Caco-2 (cell line): ENCODE results near the gene BHLHE41. TPM values are rescaled to one million over a fixed set of nuclear protein-coding genes. Genes with fewer than 3 reads are reported as not detected.

ENCODE experiments used
- BruUV-seq: library from RNA; stranded (reverse); fragments of 400-500 nt; replicated peaks from 2 replicates; lab custom pipeline; 2021; lab: Mats Ljungman, UMichigan
- CTCF ChIA-PET: fragments of 300-600 bp; sonication (Branson Sonifier 250); formaldehyde crosslinking; loops from one replicate; lab custom pipeline; 2022; ENCODE audit warnings: antibody characterized with exemption; lab: Charles Lee
- POLR2A ChIA-PET: fragments of 300-600 bp; sonication (Branson Sonifier 250); formaldehyde crosslinking; loops from one replicate; lab custom pipeline; 2022; ENCODE audit warnings: antibody characterized with exemption; lab: Charles Lee
- DNase-seq, 2 experiments: peaks; one replicate each; pipeline versions ENCODE4 v3.0.0 to v3.0.0-alpha.2; 2020 to 2022
- H3K27me3 ChIP-seq: replicated peaks from 2 replicates; pipeline ENCODE4 v1.6.0; 2011; ENCODE audit warnings: low read length; ENCODE audit not compliant: control insufficient read depth, insufficient read depth
- H3K36me3 ChIP-seq: 2 replicates; pipeline ENCODE4 v1.5.1; 2011; ENCODE audit warnings: low read length; ENCODE audit not compliant: control insufficient read depth, insufficient read depth
- H3K4me1 ChIP-seq: fragments of 250-450 bp; sonication (Bioruptor Pico); 2 replicates; pipeline ENCODE4 v1.5.1; 2020; ENCODE audit warnings: mild to moderate bottlenecking
- H3K4me3 ChIP-seq: 2 replicates; pipeline ENCODE4 v1.5.1; 2011; ENCODE audit warnings: low read depth, mild to moderate bottlenecking, control low read depth, low read length
- H3K9me3 ChIP-seq: fragments of 250-450 bp; sonication (Bioruptor Pico); 2 replicates; pipeline ENCODE4 v1.5.1; 2020; ENCODE audit warnings: mild to moderate bottlenecking, moderate library complexity
- H3K27ac Mint-ChIP-seq: one replicate; pipeline ENCODE4 v1.8.0; 2022; ENCODE audit warnings: mixed read lengths; ENCODE audit not compliant: unreplicated experiment
- H3K27me3 Mint-ChIP-seq: one replicate; pipeline ENCODE4 v1.8.0; 2022; ENCODE audit warnings: mixed read lengths; ENCODE audit not compliant: insufficient read depth, unreplicated experiment
- H3K36me3 Mint-ChIP-seq: one replicate; pipeline ENCODE4 v1.8.0; 2022; ENCODE audit warnings: mild to moderate bottlenecking, mixed read lengths; ENCODE audit not compliant: insufficient read depth, unreplicated experiment
- H3K4me1 Mint-ChIP-seq: one replicate; pipeline ENCODE4 v1.8.0; 2022; ENCODE audit warnings: low read depth, mixed read lengths; ENCODE audit not compliant: unreplicated experiment
- H3K4me3 Mint-ChIP-seq: one replicate; pipeline ENCODE4 v1.8.0; 2022; ENCODE audit warnings: mild to moderate bottlenecking, moderate library complexity, mixed read lengths; ENCODE audit not compliant: unreplicated experiment
- H3K9me3 Mint-ChIP-seq: one replicate; pipeline ENCODE4 v1.8.0; 2022; ENCODE audit warnings: mixed read lengths; ENCODE audit not compliant: unreplicated experiment
- CTCF ChIP-seq, 2 experiments: fragments of 200-600 bp in 1 of 2; IDR thresholded peaks; 1 replicate in 1 of 2; 2 replicates in 1 of 2; pipeline versions ENCODE4 v1.5.1 to v1.8.0; 2011 to 2022; ENCODE audit warnings: antibody characterized with exemption in 1 of 2, control low read depth in 1 of 2, inconsistent platforms in 1 of 2, low read depth in 1 of 2, low read length in 1 of 2, mild to moderate bottlenecking in 1 of 2, moderate library complexity in 1 of 2; ENCODE audit not compliant: insufficient read depth in 1 of 2, severe bottlenecking in 1 of 2, unreplicated experiment in 1 of 2
- intact Hi-C: fragments of 100-400 bp; cut with micrococcal nuclease; formaldehyde crosslinking; loops from one replicate; pipeline ENCODE4 v1.10.0; 2022; ENCODE audit not compliant: unreplicated experiment
- total RNA-seq: library from RNA; stranded (reverse); gene quantifications from 2 replicates; pipeline ENCODE4 v1.2.3, GENCODE V29; 2022

Gene BHLHE41
- total RNA-seq, 1 experiment from 2014 or later = 3.2 TPM

DNA sequence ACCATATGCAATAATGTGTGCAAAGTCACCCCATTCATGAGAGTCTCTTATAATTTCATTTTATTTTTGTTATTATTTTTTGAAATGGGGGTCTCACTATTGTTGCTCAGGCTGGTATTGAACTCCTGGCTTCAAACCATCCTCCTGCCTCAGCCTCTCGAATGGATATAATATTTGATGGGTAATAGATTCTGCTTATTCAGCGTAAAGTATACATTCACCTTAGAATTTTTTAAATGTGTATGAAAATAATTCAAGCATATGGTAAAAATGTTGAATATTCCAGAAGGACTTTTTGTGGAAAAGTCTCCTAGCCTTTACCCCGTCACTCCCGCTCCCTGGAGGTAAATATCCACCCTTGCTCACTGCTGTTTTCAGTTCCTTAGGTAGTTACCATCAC lies 47.2 kb upstream of the BHLHE41 start:
- H3K9me3 ChIP-seq = no peaks in the 10 kb centered on the region
- Mint-ChIP-seq H3K27ac (no peak overlapping the region), H3K27me3 (peaks cover 14% of the 10 kb centered on the region), H3K9me3 (no peaks in the 10 kb centered on the region), H3K4me3 (no peak overlapping the region), H3K4me1 (peaks cover 7% of the 10 kb centered on the region), H3K36me3 (no peaks in the 10 kb centered on the region)
- no peak for TF ChIP-seq CTCF (IDR thresholded peaks at IDR 0.05; ENCODE audit: insufficient read depth in 1 of 2, low read depth in 1 of 2, low read length in 1 of 2, severe bottlenecking in 1 of 2, unreplicated experiment in 1 of 2)
- POLR2A ChIA-PET = no interaction called here
- no peaks in the 10 kb centered on the region for H3K36me3 ChIP-seq
- BruUV-seq = no TSS peak
- no peak overlapping the region for H3K4me3 ChIP-seq
- intact Hi-C loops = loop anchor here (5.0 kb wide), 1 partner anchor 45 kb away; the partner anchor contains the start of gene BHLHE41
- no peak for DNase-seq
- H3K27me3 ChIP-seq = no peaks in the 10 kb centered on the region; the same call in 1 of the 2 replicates
- peaks cover under 1% of the 10 kb centered on the region; the same call in 1 of the 2 replicates for H3K4me1 ChIP-seq
- CTCF ChIA-PET = no interaction called here

DNA sequence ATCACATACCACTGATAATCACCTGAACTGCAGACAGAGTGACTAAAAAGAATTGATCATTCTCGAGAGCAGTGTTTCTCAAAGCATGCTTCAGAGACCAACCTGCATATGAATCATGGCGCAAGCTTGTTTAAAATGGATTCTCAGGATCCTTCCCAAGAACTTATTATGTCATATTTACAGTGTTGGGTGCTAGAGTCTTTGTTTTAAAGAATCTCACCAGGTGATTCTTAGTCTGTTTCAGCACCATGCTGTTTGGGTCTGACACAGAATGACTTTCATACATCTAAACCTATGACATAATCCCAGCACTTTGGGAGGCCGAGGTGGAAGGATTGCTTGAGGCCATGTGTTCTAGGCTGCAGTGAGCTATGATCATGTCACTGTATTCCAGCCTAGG lies 39.3 kb upstream of the BHLHE41 start:
- BruUV-seq = no TSS peak
- Mint-ChIP-seq H3K27me3 (peaks cover 9% of the 10 kb centered on the region), H3K27ac (no peak overlapping the region), H3K4me3 (no peak overlapping the region), H3K9me3 (no peaks in the 10 kb centered on the region), H3K36me3 (no peaks in the 10 kb centered on the region), H3K4me1 (no peaks in the 10 kb centered on the region)
- TF ChIP-seq CTCF (IDR thresholded peaks at IDR 0.05; ENCODE audit: insufficient read depth in 1 of 2, low read depth in 1 of 2, low read length in 1 of 2, severe bottlenecking in 1 of 2, unreplicated experiment in 1 of 2) = no peak
- Histone ChIP-seq H3K9me3 (no peaks in the 10 kb centered on the region), H3K4me1 (no peaks in the 10 kb centered on the region), H3K27me3 (no peaks in the 10 kb centered on the region; the same call in 1 of the 2 replicates), H3K4me3 (no peak overlapping the region), H3K36me3 (no peaks in the 10 kb centered on the region)
- CTCF ChIA-PET = no interaction called here
- intact Hi-C loops = no loop called here
- POLR2A ChIA-PET = no interaction called here
- no peak for DNase-seq

DNA sequence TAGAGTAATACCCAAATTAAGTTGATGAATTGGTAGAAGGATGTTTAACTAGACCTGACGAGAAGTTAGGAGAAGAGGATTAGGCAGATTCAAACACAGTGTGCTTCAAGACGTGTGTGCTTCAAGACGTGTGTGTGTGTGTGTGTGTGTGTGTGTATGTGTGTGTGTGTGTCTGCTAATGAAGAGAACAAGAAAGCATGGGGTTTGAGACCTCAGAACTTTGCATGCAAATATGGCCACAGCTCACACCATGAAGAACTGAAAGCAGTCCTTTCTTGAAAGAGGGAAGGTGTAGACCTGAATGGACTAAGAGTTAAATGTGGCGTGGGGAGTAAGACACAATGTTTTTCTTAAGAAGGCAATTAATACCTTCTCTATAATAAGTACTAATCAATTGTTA lies 38.1 kb upstream of the BHLHE41 start:
- intact Hi-C loops = no loop called here
- Histone ChIP-seq H3K4me1 (no peaks in the 10 kb centered on the region), H3K36me3 (no peaks in the 10 kb centered on the region), H3K27me3 (no peaks in the 10 kb centered on the region; the same call in 1 of the 2 replicates), H3K9me3 (no peaks in the 10 kb centered on the region), H3K4me3 (no peak overlapping the region)
- Mint-ChIP-seq H3K4me3 (no peak overlapping the region), H3K9me3 (no peaks in the 10 kb centered on the region), H3K27me3 (peaks cover under 1% of the 10 kb centered on the region), H3K36me3 (no peaks in the 10 kb centered on the region), H3K27ac (no peak overlapping the region), H3K4me1 (peaks cover 5% of the 10 kb centered on the region)
- ChIA-PET POLR2A (no interaction called here), CTCF (no interaction called here)
- no TSS peak for BruUV-seq
- no peak for DNase-seq
- no peak for TF ChIP-seq CTCF (IDR thresholded peaks at IDR 0.05; ENCODE audit: insufficient read depth in 1 of 2, low read depth in 1 of 2, low read length in 1 of 2, severe bottlenecking in 1 of 2, unreplicated experiment in 1 of 2)
